ENCODE results near the gene CLMP.

DNA sequence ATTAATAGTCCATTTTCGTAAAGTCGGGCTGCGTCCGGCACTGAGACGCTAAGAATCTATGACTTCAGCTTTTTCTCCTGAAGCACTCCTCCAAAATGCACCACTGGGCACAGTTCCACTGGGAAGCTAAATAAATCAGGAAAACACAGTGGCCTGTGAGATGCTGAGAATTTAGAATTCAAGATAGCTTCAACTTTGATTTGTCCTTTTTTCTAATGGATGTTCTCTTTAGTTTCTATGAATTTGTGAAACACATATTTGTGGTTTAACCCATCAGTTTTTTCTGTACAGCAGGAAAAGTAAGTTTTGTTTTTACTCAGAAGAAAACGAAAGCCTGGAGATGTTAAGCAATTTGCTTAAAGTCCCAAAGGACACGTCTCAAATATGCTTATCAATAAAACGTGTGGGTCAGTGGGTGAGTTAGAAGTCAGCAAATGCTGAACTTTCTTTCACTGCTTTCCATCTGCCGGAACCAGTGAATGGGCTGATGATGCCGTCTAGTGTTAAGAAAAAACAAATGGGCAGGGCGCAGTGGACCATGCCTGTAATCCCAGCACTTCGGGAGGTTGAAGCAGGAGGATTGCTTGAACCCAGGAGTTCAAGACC lies 40.7 kb upstream of the CLMP start:
- TF ChIP-seq CTCF (IDR thresholded peaks at IDR 0.05; ENCODE audit: low read length) (no peak), EZH2 (IDR thresholded peaks at IDR 0.05; ENCODE audit: borderline replicate concordance, low read length) (no peak)
